HepG2 (cell line): ENCODE data around the gene HSP90AB1. TPM values are rescaled to one million over a fixed set of nuclear protein-coding genes. Genes with fewer than 3 reads are reported as not detected.

ENCODE experiments used
- FOXC1 ChIP-seq: sonication (generic); formaldehyde crosslinking; IDR thresholded peaks from 2 replicates; pipeline ENCODE4 v1.8.0; 2022; ENCODE audit warnings: mild to moderate bottlenecking, missing genetic modification reagents, borderline replicate concordance
- HOXA3 ChIP-seq: sonication (generic); formaldehyde crosslinking; IDR thresholded peaks from 2 replicates; pipeline ENCODE4 v1.5.0; 2020; ENCODE audit warnings: missing genetic modification reagents
- HOXD1 ChIP-seq: sonication (generic); formaldehyde crosslinking; IDR thresholded peaks from 2 replicates; pipeline ENCODE4 v1.5.0; 2020; ENCODE audit warnings: missing genetic modification reagents
- KDM1A ChIP-seq: IDR thresholded peaks from 2 replicates; pipeline ENCODE4 v1.6.1; 2016; ENCODE audit warnings: missing compliant biosample characterization
- KLF6 ChIP-seq: IDR thresholded peaks from 2 replicates; pipeline ENCODE4 v1.8.0; 2016; ENCODE audit warnings: missing biosample characterization, missing genetic modification reagents
- MXI1 ChIP-seq: IDR thresholded peaks from 3 replicates; pipeline ENCODE4 v1.6.1; 2012; ENCODE audit warnings: low read depth, low read length, inconsistent platforms, borderline replicate concordance
- NR2F2 ChIP-seq: IDR thresholded peaks from 2 replicates; pipeline ENCODE4 v1.6.1; 2012; ENCODE audit warnings: low read depth, inconsistent platforms, borderline replicate concordance
- PHB2 ChIP-seq: fragments of 450-650 bp; IDR thresholded peaks from 2 replicates; pipeline ENCODE4 v1.6.1; 2018; ENCODE audit not compliant: partially characterized antibody
- SP4 ChIP-seq: sonication (generic); formaldehyde crosslinking; IDR thresholded peaks from 2 replicates; pipeline ENCODE4 v1.8.1; 2023; ENCODE audit warnings: mild to moderate bottlenecking, missing genetic modification reagents
- ZMAT3 ChIP-seq: sonication (generic); formaldehyde crosslinking; conservative IDR thresholded peaks from 2 replicates; pipeline ENCODE4 v1.7.0; 2021; ENCODE audit warnings: missing genetic modification reagents
- ZMYM2 ChIP-seq: sonication (generic); formaldehyde crosslinking; IDR thresholded peaks from 2 replicates; pipeline ENCODE4 v1.8.0; 2022; ENCODE audit warnings: mild to moderate bottlenecking, missing genetic modification reagents
- ZNF253 ChIP-seq: sonication (generic); formaldehyde crosslinking; IDR thresholded peaks from 2 replicates; pipeline ENCODE4 v1.8.0; 2022; ENCODE audit warnings: mild to moderate bottlenecking, missing genetic modification reagents, borderline replicate concordance
- ZNF264 ChIP-seq: sonication (generic); formaldehyde crosslinking; IDR thresholded peaks from 2 replicates; pipeline ENCODE4 v1.4.0; 2020; ENCODE audit warnings: missing genetic modification reagents
- ZNF33A ChIP-seq: sonication (generic); formaldehyde crosslinking; IDR thresholded peaks from 2 replicates; pipeline ENCODE4 v1.5.1; 2020; ENCODE audit warnings: missing genetic modification reagents, mild to moderate bottlenecking, moderate library complexity, borderline replicate concordance
- ZNF550 ChIP-seq: sonication (generic); formaldehyde crosslinking; IDR thresholded peaks from 2 replicates; pipeline ENCODE4 v1.4.0; 2020; ENCODE audit warnings: mild to moderate bottlenecking, missing genetic modification reagents, borderline replicate concordance
- ZNF749 ChIP-seq: sonication (generic); formaldehyde crosslinking; IDR thresholded peaks from 2 replicates; pipeline ENCODE4 v1.8.0; 2022; ENCODE audit warnings: mild to moderate bottlenecking, missing genetic modification reagents, moderate library complexity, borderline replicate concordance
- polyA plus RNA-seq, 8 experiments: library from polyadenylated mRNA; depleted of rRNA in 3 of 8; stranded (reverse) in 7 of 8; unstranded in 1 of 8; fragments of >200 nt; fragmentation: Illumina TruSeq in 4 of 8; extraction: Trizol in 4 of 8; gene quantifications; 2 replicates each; pipeline versions ENCODE4 v1.2.1 to v1.2.3, GENCODE V29; 2011 to 2016; ENCODE audit warnings: low read depth in 4 of 8, missing spikeins in 1 of 8, mixed read lengths in 1 of 8; ENCODE audit not compliant: insufficient read depth in 1 of 8
- total RNA-seq, 5 experiments: library from RNA; depleted of rRNA; stranded (reverse); fragments of >200 nt; fragmentation: Illumina TruSeq; extraction: Trizol; gene quantifications; 2 replicates each; pipeline ENCODE4 v1.2.3, GENCODE V29; 2016; ENCODE audit warnings: low read depth in 1 of 5
- TF ChIP-seq, protein P1 (sequence below): sonication (generic); formaldehyde crosslinking; IDR thresholded peaks from 2 replicates; pipeline ENCODE4 v1.4.0; 2020; ENCODE audit warnings: missing genetic modification reagents, borderline replicate concordance
- TF ChIP-seq, protein P2 (sequence below): IDR thresholded peaks from 2 replicates; pipeline ENCODE4 v1.6.1; 2016; ENCODE audit warnings: missing compliant biosample characterization, missing genetic modification reagents, borderline replicate concordance
- TF ChIP-seq, protein P3 (sequence below): sonication (generic); formaldehyde crosslinking; IDR thresholded peaks from 2 replicates; pipeline ENCODE4 v1.8.1; 2023; ENCODE audit warnings: missing genetic modification reagents, inconsistent platforms, borderline replicate concordance

HSP90AB1 gene
- total and polyA plus RNA-seq, 2 of the 13 experiments (the other 11 are each of a cell fraction or from before 2014, with no cell fraction given): 1,325 to 1,472 TPM

DNA sequence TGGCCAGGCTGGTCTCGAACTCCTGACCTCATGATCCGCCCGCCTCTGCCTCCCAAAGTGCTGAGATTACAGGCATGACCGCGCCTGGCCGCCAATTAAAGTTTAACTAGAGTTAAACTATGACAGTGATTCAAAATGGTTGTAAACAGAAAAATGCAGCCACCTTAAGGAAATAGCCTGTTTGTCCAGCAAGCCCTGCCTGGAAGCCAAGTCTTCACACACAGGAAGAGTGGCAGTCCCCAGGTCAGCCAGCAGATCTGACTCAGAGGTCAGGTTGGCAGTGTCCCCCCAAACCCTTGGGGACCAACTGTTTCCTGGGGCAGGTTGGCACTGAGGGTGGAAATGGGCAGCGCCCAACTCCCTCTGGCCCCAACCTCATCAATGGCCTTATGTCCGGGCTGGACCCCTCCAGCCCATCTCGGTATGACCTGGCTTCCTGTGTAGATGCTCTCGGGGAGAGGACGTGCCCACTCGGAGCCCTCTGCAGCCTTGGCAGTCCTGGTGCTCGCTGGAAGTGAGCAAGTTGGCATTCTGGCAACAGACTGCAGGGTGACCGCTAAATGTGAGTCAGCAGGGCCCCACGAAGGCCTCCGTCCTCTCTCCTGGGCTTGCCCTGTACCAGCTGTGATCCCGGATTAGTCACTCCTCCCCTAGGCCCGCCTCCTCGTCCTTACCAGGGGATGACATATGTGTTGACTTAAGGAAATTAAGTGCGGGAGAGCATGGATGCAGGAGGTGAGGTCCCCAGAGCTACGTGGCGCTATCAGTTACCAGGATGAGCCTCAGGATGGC, 9.7 kb upstream of the HSP90AB1 start (continued):
- TF ChIP-seq, protein P1, sequence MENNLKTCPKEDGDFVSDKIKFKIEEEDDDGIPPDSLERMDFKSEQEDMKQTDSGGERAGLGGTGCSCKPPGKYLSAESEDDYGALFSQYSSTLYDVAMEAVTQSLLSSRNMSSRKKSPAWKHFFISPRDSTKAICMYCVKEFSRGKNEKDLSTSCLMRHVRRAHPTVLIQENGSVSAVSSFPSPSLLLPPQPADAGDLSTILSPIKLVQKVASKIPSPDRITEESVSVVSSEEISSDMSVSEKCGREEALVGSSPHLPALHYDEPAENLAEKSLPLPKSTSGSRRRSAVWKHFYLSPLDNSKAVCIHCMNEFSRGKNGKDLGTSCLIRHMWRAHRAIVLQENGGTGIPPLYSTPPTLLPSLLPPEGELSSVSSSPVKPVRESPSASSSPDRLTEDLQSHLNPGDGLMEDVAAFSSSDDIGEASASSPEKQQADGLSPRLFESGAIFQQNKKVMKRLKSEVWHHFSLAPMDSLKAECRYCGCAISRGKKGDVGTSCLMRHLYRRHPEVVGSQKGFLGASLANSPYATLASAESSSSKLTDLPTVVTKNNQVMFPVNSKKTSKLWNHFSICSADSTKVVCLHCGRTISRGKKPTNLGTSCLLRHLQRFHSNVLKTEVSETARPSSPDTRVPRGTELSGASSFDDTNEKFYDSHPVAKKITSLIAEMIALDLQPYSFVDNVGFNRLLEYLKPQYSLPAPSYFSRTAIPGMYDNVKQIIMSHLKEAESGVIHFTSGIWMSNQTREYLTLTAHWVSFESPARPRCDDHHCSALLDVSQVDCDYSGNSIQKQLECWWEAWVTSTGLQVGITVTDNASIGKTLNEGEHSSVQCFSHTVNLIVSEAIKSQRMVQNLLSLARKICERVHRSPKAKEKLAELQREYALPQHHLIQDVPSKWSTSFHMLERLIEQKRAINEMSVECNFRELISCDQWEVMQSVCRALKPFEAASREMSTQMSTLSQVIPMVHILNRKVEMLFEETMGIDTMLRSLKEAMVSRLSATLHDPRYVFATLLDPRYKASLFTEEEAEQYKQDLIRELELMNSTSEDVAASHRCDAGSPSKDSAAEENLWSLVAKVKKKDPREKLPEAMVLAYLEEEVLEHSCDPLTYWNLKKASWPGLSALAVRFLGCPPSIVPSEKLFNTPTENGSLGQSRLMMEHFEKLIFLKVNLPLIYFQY (CRISPR knock-in tag): no peak; the same call in 1 of the 2 replicates
- TF ChIP-seq HOXA3: peak; percentile 47
- TF ChIP-seq, protein P2, sequence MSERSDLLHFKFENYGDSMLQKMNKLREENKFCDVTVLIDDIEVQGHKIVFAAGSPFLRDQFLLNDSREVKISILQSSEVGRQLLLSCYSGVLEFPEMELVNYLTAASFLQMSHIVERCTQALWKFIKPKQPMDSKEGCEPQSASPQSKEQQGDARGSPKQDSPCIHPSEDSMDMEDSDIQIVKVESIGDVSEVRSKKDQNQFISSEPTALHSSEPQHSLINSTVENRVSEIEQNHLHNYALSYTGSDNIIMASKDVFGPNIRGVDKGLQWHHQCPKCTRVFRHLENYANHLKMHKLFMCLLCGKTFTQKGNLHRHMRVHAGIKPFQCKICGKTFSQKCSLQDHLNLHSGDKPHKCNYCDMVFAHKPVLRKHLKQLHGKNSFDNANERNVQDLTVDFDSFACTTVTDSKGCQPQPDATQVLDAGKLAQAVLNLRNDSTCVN (CRISPR knock-in tag): 0 out of 2 replicates have a peak, but pooled peaks have one; percentile 20
- TF ChIP-seq SP4: peak; percentile 34; the same call in 1 of the 2 replicates
- TF ChIP-seq MXI1: peak; percentile 83; the same call in 1 of the 3 replicates
- TF ChIP-seq FOXC1 (CRISPR knock-in tag): peak; percentile 10; the same call in 1 of the 2 replicates
- TF ChIP-seq ZMAT3: no peak
- no peak; the same call in 1 of the 2 replicates for TF ChIP-seq KLF6
- TF ChIP-seq ZNF264: 0 out of 2 replicates have a peak, but pooled peaks have one; percentile 13
- TF ChIP-seq, protein P3, sequence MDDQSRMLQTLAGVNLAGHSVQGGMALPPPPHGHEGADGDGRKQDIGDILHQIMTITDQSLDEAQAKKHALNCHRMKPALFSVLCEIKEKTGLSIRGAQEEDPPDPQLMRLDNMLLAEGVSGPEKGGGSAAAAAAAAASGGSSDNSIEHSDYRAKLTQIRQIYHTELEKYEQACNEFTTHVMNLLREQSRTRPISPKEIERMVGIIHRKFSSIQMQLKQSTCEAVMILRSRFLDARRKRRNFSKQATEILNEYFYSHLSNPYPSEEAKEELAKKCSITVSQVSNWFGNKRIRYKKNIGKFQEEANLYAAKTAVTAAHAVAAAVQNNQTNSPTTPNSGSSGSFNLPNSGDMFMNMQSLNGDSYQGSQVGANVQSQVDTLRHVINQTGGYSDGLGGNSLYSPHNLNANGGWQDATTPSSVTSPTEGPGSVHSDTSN (CRISPR knock-in tag): no peak
- TF ChIP-seq HOXD1 (CRISPR knock-in tag): no peak
- peak; percentile 59; the same call in 1 of the 2 replicates for TF ChIP-seq ZMYM2 (CRISPR knock-in tag)
- no peak for TF ChIP-seq NR2F2
- TF ChIP-seq KDM1A: no peak
- TF ChIP-seq ZNF33A: no peak
- TF ChIP-seq PHB2: no peak
- TF ChIP-seq ZNF253 (CRISPR knock-in tag): no peak
- no peak; the same call in 1 of the 2 replicates for TF ChIP-seq ZNF749 (CRISPR knock-in tag)
- TF ChIP-seq ZNF550: no peak
